NB4 (cell line): Measurements from ENCODE around the gene HIVEP2.

Source experiments
- POLR2A ChIP-seq: IDR thresholded peaks from 2 replicates; pipeline ENCODE4 v1.6.1; 2011; ENCODE audit warnings: mild to moderate bottlenecking; ENCODE audit not compliant: insufficient read length; ENCODE audit errors: extremely low read depth
- TF ChIP-seq, protein P1 (sequence below): IDR thresholded peaks from one replicate; pipeline ENCODE4 v1.5.1; 2012; ENCODE audit warnings: low read depth, low read length
- TF ChIP-seq, protein P2 (sequence below): IDR thresholded peaks from 2 replicates; pipeline ENCODE4 v1.6.1; 2011; ENCODE audit warnings: low read depth, low read length

DNA sequence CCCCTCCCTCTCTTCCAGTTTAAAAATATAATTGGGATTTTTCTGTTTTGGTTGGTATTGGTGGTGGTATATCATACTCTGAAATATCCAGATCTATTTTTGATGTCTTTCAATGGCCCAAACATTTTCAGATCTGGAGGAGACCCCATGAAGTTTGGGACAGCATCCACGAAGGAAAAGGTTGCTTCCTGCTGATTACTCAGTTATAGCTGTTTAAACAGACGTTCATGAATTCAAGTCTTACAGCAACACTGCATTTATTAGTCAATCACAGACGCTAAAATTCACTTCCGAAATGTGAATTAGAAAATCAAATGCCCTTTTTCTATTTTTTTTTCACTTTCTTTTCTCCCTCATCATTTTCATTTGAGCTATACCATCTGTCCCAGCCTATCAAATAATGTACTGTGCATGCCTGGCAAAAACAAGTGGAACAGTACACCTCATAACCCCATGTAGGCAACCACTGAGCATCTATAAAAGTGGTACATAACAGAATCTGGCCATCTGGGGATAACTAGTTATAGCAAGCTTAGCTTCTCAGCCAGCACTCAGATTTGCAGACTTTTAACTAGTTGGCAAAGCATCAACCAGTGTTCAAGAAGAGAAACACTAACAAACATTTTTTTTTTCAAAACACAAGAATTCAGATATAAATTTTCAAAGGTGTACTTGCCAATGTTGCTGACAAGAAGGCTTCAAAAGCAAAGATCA is 124.5 kb downstream of the HIVEP2 start:
- TF ChIP-seq, protein P1, sequence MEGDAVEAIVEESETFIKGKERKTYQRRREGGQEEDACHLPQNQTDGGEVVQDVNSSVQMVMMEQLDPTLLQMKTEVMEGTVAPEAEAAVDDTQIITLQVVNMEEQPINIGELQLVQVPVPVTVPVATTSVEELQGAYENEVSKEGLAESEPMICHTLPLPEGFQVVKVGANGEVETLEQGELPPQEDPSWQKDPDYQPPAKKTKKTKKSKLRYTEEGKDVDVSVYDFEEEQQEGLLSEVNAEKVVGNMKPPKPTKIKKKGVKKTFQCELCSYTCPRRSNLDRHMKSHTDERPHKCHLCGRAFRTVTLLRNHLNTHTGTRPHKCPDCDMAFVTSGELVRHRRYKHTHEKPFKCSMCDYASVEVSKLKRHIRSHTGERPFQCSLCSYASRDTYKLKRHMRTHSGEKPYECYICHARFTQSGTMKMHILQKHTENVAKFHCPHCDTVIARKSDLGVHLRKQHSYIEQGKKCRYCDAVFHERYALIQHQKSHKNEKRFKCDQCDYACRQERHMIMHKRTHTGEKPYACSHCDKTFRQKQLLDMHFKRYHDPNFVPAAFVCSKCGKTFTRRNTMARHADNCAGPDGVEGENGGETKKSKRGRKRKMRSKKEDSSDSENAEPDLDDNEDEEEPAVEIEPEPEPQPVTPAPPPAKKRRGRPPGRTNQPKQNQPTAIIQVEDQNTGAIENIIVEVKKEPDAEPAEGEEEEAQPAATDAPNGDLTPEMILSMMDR: no peak
- no peak for TF ChIP-seq POLR2A
- TF ChIP-seq, protein P2, sequence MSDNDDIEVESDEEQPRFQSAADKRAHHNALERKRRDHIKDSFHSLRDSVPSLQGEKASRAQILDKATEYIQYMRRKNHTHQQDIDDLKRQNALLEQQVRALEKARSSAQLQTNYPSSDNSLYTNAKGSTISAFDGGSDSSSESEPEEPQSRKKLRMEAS: no peak
